Stimulated activated CD4-positive, alpha-beta T cell treated with anti-CD3 and anti-CD28 coated beads, TNF-alpha, amount 100 ng/mL, for 24 hours (primary cell): Measurements from ENCODE around the gene CAP2.
"Not testable (repeated sequence)": the region's sequence is repeated elsewhere in the genome, so short reads cannot be mapped to it uniquely, and the experiment has no call there.

Experiments
- DNase-seq, 3 experiments: peaks; one replicate each; pipeline ENCODE4 v3.0.0-alpha.2; 2020; ENCODE audit warnings: low read depth in 3 of 3

CAP2 gene

DNA sequence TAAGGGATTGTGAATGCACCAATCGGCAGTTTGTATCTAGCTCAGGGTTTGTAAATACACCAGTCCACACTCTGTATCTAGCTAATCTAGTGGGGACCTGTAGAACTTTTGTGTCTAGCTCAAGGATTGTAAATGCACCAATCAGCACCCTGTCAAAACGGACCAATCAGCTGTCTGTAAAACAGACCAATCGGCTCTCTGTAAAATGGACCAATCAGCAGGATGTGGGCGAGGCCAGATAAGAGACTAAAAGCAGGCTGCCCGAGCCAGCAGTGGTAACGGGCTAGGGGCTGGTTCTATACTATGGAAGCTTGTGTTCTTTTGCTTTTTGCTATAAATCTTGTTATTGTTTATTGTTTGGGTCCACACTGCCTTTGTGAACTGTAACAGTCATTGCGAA, 187.9 kb downstream of the CAP2 start:
- not testable (repeated sequence) for DNase-seq

DNA sequence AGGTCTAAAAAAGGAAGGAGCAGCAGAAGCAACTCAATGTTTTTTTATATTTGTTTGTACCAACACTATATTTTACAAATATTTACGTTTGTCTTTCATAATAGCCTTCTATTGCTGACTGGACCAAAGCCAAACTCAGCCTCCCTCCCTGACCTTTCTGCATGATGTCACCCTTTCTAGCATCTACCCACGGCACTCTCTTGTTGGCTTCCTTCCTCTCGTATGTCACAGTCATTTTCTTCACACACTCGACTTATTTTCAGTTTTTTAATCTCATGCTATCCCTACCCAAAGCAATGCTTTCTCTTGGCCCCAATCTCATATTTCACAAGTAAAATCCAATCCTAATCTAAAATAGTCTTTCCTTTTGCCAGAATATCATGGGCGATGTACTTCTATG, 190.4 kb downstream of the CAP2 start:
- no peak for DNase-seq

DNA sequence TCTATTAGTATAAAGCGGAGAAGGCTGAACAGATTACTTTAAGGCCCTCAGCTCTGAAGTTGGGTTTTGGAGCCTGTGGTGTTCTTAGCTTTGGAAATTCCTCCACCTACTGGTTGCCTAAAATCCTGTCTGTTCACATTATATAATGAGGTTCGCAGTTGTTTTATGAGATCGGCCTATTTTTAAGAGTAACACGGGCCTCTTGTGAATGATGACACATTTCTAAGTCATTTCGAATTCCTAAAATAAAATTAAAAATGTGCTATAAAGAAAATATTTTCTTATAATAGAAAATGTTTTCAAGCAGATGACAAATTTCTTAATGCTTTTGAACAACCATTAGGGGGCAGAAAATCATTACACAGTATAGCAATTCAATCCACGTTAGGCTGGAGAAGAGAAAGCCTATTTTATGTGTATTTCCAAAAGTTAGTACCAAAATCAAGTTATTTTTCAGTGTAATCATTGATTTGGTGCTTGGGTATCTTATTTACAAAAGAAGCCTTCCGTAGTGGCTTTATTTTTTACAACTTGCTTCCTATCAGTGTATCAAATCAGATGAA, 190.9 kb downstream of the CAP2 start:
- no peak for DNase-seq

DNA sequence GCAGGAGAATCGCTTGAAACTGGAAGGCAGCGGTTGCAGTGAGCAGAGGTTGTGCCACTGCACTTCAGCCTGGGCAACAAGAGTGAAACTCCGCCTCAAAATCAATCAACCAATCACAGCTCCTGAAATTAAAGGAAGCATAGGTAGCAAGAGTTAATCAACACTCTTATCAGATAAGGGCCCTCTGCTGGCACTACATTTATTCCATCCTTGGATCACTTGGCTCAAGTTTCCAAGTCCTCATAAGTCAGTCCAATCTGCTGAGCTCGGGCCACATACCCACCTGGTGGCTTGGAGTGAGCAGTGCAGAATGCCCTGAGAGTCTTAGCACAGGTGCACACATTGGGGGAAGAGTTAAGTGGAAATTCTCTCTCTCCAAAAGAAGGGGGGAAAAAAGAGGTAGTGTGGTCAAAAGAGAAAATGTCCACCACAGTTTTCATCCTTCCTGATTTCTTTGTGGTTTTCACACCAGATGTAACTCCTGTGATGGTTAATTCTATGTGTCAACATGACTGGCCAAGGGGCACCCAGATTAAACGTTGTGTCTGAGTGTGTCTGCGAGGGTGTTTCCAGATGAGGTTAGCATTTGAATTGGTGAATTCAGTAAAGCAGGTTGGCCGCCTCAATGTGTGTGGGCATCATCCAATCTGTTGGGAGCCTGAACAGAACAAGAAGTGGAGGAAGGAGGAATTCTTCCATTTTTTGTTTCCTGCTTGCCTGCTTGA, 192.5 kb downstream of the CAP2 start:
- DNase-seq = no peak

DNA sequence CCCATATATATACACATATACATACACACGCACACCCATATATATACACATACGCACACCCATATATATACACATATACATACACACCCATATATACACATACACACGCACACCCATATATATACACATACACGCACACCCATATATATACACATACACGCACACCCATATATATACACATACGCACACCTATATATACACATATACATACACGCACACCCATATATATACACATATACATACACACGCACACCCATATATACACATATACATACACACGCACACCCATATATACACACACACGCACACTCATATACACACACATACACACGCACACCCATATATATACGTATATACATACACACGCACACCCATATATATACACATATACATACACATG, 193.2 kb downstream of the CAP2 start:
- DNase-seq = not testable (repeated sequence)

DNA sequence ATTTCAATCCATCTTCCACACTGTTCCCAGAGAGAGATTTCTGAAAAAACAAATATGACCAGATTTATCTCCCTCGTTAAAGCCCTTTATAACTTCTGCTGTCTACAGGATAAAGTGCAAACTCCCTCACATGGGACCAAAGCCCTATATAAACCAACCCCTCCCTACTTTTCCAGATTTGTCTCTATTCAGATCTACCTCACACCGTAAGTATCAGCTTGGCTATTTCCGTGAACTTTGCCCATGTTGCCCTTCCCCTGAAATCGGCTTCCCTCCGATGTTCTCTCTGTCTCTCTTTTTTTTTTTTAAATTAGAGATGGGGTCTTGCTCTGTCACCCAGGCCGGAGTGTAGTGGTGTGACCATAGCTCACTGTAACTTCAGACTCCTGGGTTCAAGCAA, 194.6 kb downstream of the CAP2 start:
- no peak for DNase-seq

DNA sequence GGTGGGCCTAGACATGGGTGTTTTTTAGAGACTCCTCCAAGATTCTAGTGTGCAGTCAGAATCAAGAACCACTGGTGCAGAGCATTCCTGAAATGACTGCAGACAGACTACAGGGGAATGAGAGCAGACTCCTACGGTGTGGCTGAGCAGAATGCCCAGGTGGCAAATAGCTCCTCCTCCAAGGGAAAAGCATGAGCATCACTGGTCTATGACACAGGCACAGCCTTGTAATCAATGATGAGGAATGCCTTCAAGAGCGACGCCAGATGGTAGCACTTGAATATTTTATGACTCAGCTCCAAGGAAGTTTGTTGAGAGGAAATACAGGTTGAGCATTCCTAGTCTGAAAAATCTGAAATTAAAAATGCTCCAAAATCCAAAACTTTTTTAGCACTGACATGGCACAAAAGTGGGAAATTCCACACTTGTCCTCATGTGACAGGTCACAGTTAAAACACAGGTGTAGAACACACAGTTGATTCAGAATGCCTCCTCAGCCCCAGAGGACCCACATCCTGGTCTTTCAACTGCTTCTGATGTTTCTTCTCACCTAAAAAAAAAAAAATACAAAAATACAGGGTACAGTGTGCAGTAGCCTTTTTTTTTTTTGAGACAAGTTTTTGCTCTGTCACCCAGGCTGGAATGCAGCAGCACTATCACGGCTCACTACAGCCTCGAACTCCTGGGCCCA, 196.2 kb downstream of the CAP2 start:
- no peak for DNase-seq

DNA sequence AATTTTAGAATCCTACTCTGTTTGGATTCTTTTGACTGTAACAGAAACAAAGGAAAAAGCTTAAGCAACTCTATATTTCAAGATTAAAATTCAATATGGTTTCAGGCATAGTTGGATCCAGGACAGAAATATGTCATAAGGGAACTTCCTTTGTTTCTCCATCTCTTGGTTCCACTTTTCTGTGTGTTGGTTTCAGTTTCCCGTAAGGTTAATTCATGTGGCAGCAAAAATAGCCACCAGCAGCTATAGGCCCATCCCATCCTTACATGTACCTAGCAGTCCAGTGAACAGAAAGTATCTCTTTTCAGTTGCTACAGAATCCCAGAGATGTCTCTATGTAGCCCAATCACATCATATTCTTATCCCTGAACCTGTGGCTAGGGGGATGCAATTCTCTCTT, 197.9 kb downstream of the CAP2 start:
- no peak for DNase-seq

DNA sequence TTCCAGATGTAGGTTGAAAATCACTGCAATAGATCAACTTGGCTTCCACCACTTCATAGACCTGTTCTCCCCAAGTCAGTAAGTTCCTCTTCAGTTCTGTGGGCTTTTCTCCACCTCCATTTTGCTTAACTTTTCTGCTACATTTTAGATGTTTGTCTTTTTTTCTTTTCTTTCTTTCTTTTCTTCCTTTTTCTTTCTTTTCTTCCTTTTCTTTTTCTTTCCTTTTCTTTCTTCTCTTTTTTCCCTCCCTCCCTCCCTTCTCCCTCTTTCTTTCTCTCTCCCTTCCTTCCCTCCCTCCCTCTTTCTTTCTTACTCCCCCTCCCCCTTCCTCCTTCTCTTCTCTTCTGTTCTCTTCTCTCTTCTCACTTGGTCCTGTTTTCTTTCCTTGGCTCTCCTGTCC, 199.9 kb downstream of the CAP2 start:
- no peak for DNase-seq

DNA sequence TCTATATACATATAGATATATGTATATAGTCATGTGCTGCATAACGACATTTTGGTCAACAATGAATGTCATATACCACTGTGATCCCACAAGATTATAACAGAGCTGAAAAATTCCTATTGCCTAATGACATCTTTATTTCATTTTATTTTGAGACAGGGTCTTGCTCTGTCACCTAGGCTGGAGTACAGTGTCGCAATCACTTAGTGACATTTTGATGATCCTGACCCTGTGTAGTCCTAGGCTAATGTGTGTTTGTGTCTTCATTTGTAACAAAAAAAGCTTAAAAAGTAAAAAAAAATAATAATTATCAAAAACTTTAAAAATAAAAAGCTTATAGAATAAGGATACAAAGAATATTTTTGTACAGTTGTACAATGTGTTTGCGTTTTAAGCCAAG, 202.7 kb downstream of the CAP2 start:
- no peak for DNase-seq

DNA sequence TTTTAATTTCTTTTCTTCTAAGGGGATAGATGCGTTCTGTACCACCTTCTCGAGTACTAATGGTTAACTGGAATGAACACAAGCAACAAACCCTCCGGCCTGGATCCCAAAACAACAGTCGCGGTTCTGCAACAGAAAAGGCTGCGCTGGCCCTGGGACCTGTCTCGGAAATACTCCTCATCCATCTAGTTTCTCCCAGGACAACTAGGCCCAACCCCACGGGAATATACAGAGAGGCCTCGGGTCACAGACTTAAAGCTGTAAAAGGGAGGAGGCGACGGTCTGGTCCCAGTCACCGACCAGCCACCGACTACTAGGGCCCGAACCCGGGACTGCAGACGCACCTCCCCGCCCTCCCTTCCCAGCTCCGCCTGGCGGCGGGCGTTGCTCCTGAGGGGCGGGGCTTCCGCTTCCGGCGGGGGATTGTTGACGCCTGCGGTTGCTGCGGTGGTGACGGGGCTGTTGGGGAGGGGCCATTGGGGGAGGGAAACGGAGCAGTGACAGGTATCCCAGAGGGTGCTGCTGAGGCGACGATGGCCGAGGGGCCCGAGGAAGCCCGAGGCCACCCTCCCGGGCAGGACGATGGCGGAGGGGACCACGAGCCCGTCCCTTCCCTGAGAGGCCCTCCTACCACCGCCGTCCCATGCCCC, 206.6 kb downstream of the CAP2 start, which contains the start of gene FAM8A1:
Gene FAM8A1 (plus strand): TSS at position 426 of the 650 bp plus-strand sequence. CDS start 108 bp downstream, at position 534.
- peak; percentile 91 to 96 (median 95) for DNase-seq

DNA sequence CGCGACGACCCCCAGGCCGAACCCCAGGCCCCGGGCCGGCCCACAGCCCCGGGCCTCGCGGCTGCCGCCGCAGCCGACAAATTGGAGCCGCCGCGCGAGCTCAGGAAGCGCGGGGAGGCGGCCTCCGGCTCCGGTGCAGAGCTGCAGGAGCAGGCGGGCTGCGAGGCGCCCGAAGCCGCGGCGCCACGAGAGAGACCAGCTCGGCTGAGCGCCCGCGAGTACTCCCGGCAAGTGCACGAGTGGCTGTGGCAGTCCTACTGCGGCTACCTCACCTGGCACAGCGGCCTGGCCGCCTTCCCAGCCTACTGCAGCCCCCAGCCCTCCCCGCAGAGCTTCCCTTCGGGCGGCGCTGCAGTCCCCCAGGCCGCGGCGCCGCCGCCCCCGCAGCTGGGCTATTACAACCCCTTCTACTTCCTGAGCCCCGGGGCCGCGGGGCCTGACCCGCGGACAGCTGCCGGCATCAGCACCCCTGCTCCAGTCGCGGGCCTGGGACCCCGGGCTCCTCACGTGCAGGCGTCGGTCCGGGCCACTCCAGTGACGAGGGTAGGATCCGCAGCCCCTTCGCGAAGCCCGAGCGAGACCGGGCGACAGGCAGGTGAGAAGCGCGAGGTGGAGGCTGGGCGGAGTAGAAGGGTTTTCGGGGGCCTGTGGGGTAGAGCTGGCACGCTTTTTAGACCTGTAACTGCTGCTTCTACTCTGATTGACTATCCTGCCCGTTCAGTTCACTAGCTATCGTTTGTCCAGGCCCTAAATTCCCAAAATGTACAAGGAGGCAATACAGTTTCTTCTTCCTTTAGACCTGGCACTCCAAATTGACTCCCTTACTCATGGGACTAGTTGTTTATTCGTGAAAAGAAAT, 207.4 kb downstream of the CAP2 start:
- DNase-seq = peak in 1 of 3 experiments; percentile 31

DNA sequence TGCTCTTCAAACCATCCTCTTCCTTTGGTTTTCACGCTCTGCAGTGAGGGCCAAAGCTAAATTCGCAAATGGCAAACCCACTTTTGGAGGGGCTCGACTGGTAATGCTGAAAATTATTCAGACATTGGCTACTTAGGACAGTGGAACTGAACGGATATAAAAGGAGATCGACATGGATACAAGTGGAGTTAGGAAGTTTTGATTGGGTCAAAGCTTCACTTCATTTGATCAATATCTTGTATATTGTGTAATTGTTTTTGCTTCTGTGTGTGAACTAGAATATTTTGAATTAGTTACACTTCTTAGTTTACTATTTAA, 207.9 kb downstream of the CAP2 start:
- DNase-seq = no peak

DNA sequence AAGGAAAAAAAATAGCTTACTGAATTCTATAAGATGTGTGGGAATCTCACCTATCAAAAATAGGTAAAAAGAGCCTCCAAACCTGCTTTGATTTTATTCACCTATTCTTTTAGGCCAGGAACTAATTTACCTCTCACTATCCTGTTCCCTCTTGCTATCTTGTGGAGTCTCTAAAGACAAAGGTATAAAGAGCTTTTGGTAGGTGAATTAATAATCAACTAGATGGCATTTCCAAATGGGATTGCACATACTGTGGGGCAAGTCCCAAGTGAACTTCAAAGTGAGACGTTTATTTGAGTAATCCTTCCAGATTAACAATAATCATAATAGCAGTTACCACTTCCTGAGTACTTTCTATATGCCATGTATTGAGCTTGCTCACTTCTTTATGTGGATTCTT, 209.5 kb downstream of the CAP2 start:
- no peak for DNase-seq

DNA sequence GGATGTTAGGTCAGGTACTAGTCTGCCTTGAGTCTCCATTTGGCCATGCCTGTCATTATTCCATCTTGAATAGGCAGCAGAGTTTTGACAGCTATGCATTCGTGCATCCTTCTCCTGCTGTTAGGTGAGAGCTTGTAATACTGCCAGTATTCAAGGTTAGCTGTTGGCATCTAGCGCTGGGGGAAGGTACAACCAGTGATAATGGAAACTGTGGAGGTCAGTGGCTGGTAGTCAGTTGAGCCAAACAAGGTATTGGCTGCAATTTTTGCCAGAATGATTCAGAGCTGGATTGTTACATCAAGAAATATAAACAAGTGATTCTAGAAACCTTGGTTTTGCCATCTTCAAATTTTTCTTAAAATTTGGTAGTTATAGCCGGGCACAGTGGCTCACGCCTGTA, 213.2 kb downstream of the CAP2 start:
- no peak for DNase-seq
